ENCODE data around the gene KRTAP9-4.

GRCh38 chr17:41284043-41284442, 34.6 kb downstream of the KRTAP9-4 start:
- TF ChIP-seq EZH2 (IDR thresholded peaks at IDR 0.05; ENCODE audit: insufficient read depth, poor library complexity, severe bottlenecking) (no peak), EZH2phosphoT487 (IDR thresholded peaks at IDR 0.05; ENCODE audit: insufficient read depth, low read depth) (no peak)
